ENCODE data around the gene C3orf85. TPM values are rescaled to one million over a fixed set of nuclear protein-coding genes. Genes with fewer than 3 reads are reported as not detected.
"Not testable (repeated sequence)": the region's sequence is repeated elsewhere in the genome, so short reads cannot be mapped to it uniquely, and the experiment has no call there.

The C3orf85 gene
- polyA plus RNA-seq, 1 donor from 2014 or later = not detected

- peaks cover 0 to 3% (median 3%) of the 10 kb centered on the region in 3 donors for H3K4me1 Mint-ChIP-seq
- no peaks in the 10 kb centered on the region for H3K36me3 Mint-ChIP-seq
- no peak overlapping the region for H3K4me3 Mint-ChIP-seq
- H3K27ac Mint-ChIP-seq = no peak overlapping the region
- H3K27me3 Mint-ChIP-seq = no peaks in the 10 kb centered on the region
- peaks cover 0 to 4% (median 3%) of the 10 kb centered on the region in 3 donors for H3K9me3 Mint-ChIP-seq
Measured at GRCh38 chr3:109127553-109127952, 9.0 kb upstream of the C3orf85 start.

- Mint-ChIP-seq H3K27me3 (no peaks in the 10 kb centered on the region), H3K4me3 (no peak overlapping the region), H3K27ac (no peak overlapping the region), H3K9me3 (no peaks in the 10 kb centered on the region), H3K4me1 (no peaks in the 10 kb centered on the region), H3K36me3 (no peaks in the 10 kb centered on the region)
Measured at GRCh38 chr3:109131276-109131675, 5.2 kb upstream of the C3orf85 start.

GRCh38 chr3:109132801-109133473, 3.6 kb upstream of the C3orf85 start:
- H3K36me3 Mint-ChIP-seq = no peaks in the 10 kb centered on the region
- no peak overlapping the region for H3K4me3 Mint-ChIP-seq
- no peaks in the 10 kb centered on the region for H3K4me1 Mint-ChIP-seq
- no peak overlapping the region for H3K27ac Mint-ChIP-seq
- H3K9me3 Mint-ChIP-seq = no peaks in the 10 kb centered on the region
- H3K27me3 Mint-ChIP-seq = no peaks in the 10 kb centered on the region

GRCh38 chr3:109133474-109133816, 3.1 kb upstream of the C3orf85 start:
- H3K4me1 Mint-ChIP-seq, H3K9me3 Mint-ChIP-seq, H3K4me3 Mint-ChIP-seq, H3K27ac Mint-ChIP-seq, H3K36me3 Mint-ChIP-seq, H3K27me3 Mint-ChIP-seq: not testable (repeated sequence)

- H3K9me3 Mint-ChIP-seq = peaks cover 0 to 4% (median 2%) of the 10 kb centered on the region in 3 donors
- H3K4me3 Mint-ChIP-seq = no peak overlapping the region
Measured at GRCh38 chr3:109137761-109138160, 1.2 kb downstream of the C3orf85 start.

GRCh38 chr3:109140318-109140717, 3.8 kb downstream of the C3orf85 start:
- no peak overlapping the region for H3K4me3 Mint-ChIP-seq
- no peak overlapping the region for H3K27ac Mint-ChIP-seq

More at GRCh38 chr3:109137761-109138160, 1.2 kb downstream of the C3orf85 start:
- peaks cover 1% of the 10 kb centered on the region for H3K36me3 Mint-ChIP-seq
- no peaks in the 10 kb centered on the region for H3K27me3 Mint-ChIP-seq
- H3K27ac Mint-ChIP-seq = no peak overlapping the region
- no peaks in the 10 kb centered on the region for H3K4me1 Mint-ChIP-seq

GRCh38 chr3:109143646-109144045, 7.1 kb downstream of the C3orf85 start:
- H3K9me3 Mint-ChIP-seq = peaks cover 4 to 6% (median 4%) of the 10 kb centered on the region in 3 donors
- H3K27ac Mint-ChIP-seq = no peak overlapping the region
- H3K4me3 Mint-ChIP-seq = no peak overlapping the region
- peaks cover 2% of the 10 kb centered on the region for H3K27me3 Mint-ChIP-seq
- peaks cover 1% of the 10 kb centered on the region for H3K36me3 Mint-ChIP-seq
- H3K4me1 Mint-ChIP-seq = no peaks in the 10 kb centered on the region

More at GRCh38 chr3:109140318-109140717, 3.8 kb downstream of the C3orf85 start:
- Mint-ChIP-seq H3K9me3 (peaks cover 2 to 4% (median 2%) of the 10 kb centered on the region in 3 donors), H3K27me3 (no peaks in the 10 kb centered on the region), H3K4me1 (no peaks in the 10 kb centered on the region), H3K36me3 (peaks cover 1% of the 10 kb centered on the region)

- no peaks in the 10 kb centered on the region for H3K36me3 Mint-ChIP-seq
- H3K4me3 Mint-ChIP-seq = no peak overlapping the region
Measured at GRCh38 chr3:109149078-109149477, 12.6 kb downstream of the C3orf85 start.

GRCh38 chr3:109152320-109152719, 15.8 kb downstream of the C3orf85 start:
- Mint-ChIP-seq H3K9me3 (peaks cover 0 to 5% (median 4%) of the 10 kb centered on the region in 3 donors), H3K36me3 (no peaks in the 10 kb centered on the region), H3K4me3 (no peak overlapping the region), H3K27ac (no peak overlapping the region), H3K4me1 (no peaks in the 10 kb centered on the region), H3K27me3 (no peaks in the 10 kb centered on the region)

More at GRCh38 chr3:109149078-109149477, 12.6 kb downstream of the C3orf85 start:
- Mint-ChIP-seq H3K9me3 (peaks cover 0 to 4% (median 4%) of the 10 kb centered on the region in 3 donors), H3K27ac (no peak overlapping the region), H3K4me1 (no peaks in the 10 kb centered on the region), H3K27me3 (peaks cover 2% of the 10 kb centered on the region)

- H3K9me3 Mint-ChIP-seq = peaks cover 0 to 4% (median 3%) of the 10 kb centered on the region in 3 donors
- H3K27ac Mint-ChIP-seq = no peak overlapping the region
- H3K27me3 Mint-ChIP-seq = no peaks in the 10 kb centered on the region
Measured at GRCh38 chr3:109154979-109155378, 18.5 kb downstream of the C3orf85 start.

GRCh38 chr3:109155828-109156227, 19.3 kb downstream of the C3orf85 start:
- H3K9me3 Mint-ChIP-seq = peaks cover 0 to 4% (median 3%) of the 10 kb centered on the region in 3 donors
- no peaks in the 10 kb centered on the region for H3K4me1 Mint-ChIP-seq
- H3K36me3 Mint-ChIP-seq = peaks cover 2% of the 10 kb centered on the region
- H3K27ac Mint-ChIP-seq = no peak overlapping the region
- no peak overlapping the region for H3K4me3 Mint-ChIP-seq
- H3K27me3 Mint-ChIP-seq = no peaks in the 10 kb centered on the region

More at GRCh38 chr3:109154979-109155378, 18.5 kb downstream of the C3orf85 start:
- H3K4me3 Mint-ChIP-seq = no peak overlapping the region
- peaks cover 2% of the 10 kb centered on the region for H3K36me3 Mint-ChIP-seq
- no peaks in the 10 kb centered on the region for H3K4me1 Mint-ChIP-seq

- Mint-ChIP-seq H3K36me3 (peaks cover 2% of the 10 kb centered on the region), H3K9me3 (peaks cover 0 to 5% (median 4%) of the 10 kb centered on the region in 3 donors), H3K27ac (no peak overlapping the region), H3K27me3 (no peaks in the 10 kb centered on the region), H3K4me1 (no peaks in the 10 kb centered on the region), H3K4me3 (no peak overlapping the region)
Measured at GRCh38 chr3:109161487-109162123, 25.1 kb downstream of the C3orf85 start.

- Mint-ChIP-seq H3K9me3 (peaks cover 1 to 4% (median 2%) of the 10 kb centered on the region in 3 donors), H3K27ac (no peak overlapping the region), H3K36me3 (no peaks in the 10 kb centered on the region), H3K4me3 (no peak overlapping the region), H3K27me3 (no peaks in the 10 kb centered on the region), H3K4me1 (no peaks in the 10 kb centered on the region)
Measured at GRCh38 chr3:109165905-109166304, 29.4 kb downstream of the C3orf85 start.

- Mint-ChIP-seq H3K27ac (no peak overlapping the region), H3K27me3 (peaks cover 1% of the 10 kb centered on the region), H3K4me1 (no peaks in the 10 kb centered on the region), H3K4me3 (no peak overlapping the region), H3K36me3 (no peaks in the 10 kb centered on the region), H3K9me3 (peaks cover 1 to 8% (median 1%) of the 10 kb centered on the region in 3 donors)
Measured at GRCh38 chr3:109171479-109171878, 35.0 kb downstream of the C3orf85 start.

GRCh38 chr3:109175411-109175810, 38.9 kb downstream of the C3orf85 start:
- H3K4me3 Mint-ChIP-seq = no peak overlapping the region
- H3K27ac Mint-ChIP-seq = no peak overlapping the region
- H3K4me1 Mint-ChIP-seq = no peaks in the 10 kb centered on the region
- H3K36me3 Mint-ChIP-seq = no peaks in the 10 kb centered on the region
- H3K9me3 Mint-ChIP-seq = peaks cover 0 to 4% (median 3%) of the 10 kb centered on the region in 3 donors
- peaks cover 1% of the 10 kb centered on the region for H3K27me3 Mint-ChIP-seq

GRCh38 chr3:109176726-109177125, 40.2 kb downstream of the C3orf85 start:
- Mint-ChIP-seq H3K4me3 (no peak overlapping the region), H3K27ac (no peak overlapping the region), H3K27me3 (no peaks in the 10 kb centered on the region), H3K4me1 (no peaks in the 10 kb centered on the region), H3K36me3 (no peaks in the 10 kb centered on the region), H3K9me3 (peaks cover 0 to 10% (median 4%) of the 10 kb centered on the region in 3 donors)

All from IgD-negative memory B cell (primary cell).